Left lobe of liver (tissue), 2 donors: ENCODE results near the gene AGTR1. TPM values are rescaled to one million over a fixed set of nuclear protein-coding genes. Genes with fewer than 3 reads are reported as not detected.

Experiments used
- ATAC-seq: fragments of 200-7000 bp; cut with Tn5 transposase; one replicate; pipeline ENCODE4 v1.9.1; 2020; ENCODE audit warnings: mild to moderate bottlenecking, moderate library complexity
- DNase-seq: peaks from one replicate; pipeline ENCODE4 v3.0.0-alpha.2; 2020; ENCODE audit warnings: low spot score
- total RNA-seq: library from RNA; stranded (reverse); gene quantifications from one replicate; pipeline ENCODE4 v1.2.1, GENCODE V29; 2021
- donor health status: DM: no; HTN: no; CAD: no; lungs with moderate emphysema.
- donor health status: DM: no; HTN: yes; CAD: no.

Gene AGTR1
- 25.5 TPM for total RNA-seq

DNA sequence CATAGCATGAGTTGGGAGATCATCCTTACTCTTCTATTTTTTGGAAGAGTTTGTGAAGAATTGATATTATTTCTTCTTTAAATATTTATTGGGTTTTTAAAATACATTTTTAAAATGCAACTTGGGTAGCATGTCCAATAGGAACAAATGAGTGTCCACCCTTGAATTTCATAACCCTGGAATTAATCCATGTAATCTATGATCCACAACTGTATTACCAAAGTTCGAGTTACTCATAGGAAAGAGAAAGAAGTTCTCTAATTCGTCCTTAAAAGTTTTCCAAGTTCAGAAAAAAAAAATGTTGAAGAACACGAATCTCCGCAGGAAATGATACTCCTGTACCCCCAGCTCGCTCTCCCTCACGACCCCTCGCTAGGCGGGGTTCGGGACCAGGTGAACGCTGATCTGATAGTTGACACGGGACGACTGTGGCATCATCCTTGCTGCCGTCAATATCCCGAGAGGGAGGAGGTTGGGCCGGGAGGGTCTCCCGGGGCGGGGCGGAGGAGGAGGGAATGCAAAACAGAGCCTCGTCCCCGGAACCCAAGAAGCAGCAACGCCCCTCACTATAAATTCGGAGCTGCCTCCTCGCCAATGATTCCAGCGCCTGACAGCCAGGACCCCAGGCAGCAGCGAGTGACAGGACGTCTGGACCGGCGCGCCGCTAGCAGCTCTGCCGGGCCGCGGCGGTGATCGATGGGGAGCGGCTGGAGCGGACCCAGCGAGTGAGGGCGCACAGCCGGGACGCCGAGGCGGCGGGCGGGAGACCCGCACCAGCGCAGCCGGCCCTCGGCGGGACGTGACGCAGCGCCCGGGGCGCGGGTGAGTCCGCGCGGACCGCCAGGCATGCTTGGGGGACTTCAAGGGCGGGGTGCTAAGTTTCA, at the start of gene AGTR1:
Gene AGTR1, plus strand, starts transcription at position 598 of the 884 bp plus-strand sequence. CDS start 43,133 bp downstream, outside the sequence.
- DNase-seq (peak; percentile 95), ATAC-seq (peak; percentile 93)

DNA sequence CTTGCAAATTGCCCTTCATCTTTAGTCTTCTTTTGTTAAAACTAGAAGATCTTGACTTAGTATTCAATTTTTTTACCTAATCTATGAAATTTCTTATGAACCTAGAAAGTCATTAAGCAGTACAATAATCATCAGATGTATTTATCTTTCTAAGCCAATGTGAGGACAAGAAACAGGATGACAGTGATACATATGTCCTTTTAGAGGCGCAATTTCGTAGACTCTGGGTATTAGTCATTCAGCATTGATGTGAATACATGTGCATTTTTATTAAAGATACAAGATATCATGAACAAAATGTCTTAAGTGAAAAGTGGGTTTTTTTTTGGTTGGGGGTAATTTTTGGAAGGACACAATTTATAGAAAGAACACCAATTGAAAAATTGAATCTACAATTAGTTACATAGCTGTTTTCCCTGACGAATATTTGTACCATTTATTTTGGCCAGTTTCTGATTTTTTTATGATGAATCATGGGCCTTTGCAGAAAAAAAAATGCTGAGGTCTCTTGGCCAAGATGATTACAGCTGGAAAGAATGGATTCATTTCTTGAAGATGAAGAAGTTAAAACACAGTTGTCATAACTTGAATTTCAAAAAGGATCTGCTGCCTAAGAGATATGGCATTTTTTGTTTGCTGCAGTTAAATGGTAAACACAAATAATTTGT, 48.9 kb upstream of the AGTR1 start:
- no peak for DNase-seq
- no peak for ATAC-seq

DNA sequence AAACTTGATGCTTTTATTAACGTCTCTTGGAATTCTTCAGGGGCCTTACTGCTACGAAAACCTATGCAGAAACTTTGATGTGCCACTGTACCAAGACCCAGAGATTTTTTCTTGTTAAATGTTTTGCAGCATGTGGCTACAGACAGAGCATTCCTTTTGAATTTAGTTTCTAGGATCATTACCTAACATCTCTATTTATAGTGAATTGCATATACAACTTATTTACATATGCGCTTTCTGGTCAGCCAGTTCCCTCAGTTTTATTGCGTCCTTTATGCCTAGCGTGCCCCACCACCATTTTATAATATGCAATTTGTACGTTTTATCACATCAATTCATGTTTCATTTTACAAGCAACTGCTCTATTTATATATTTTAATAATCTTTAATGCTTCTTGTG, 46.2 kb upstream of the AGTR1 start:
- DNase-seq (no peak), ATAC-seq (no peak)

DNA sequence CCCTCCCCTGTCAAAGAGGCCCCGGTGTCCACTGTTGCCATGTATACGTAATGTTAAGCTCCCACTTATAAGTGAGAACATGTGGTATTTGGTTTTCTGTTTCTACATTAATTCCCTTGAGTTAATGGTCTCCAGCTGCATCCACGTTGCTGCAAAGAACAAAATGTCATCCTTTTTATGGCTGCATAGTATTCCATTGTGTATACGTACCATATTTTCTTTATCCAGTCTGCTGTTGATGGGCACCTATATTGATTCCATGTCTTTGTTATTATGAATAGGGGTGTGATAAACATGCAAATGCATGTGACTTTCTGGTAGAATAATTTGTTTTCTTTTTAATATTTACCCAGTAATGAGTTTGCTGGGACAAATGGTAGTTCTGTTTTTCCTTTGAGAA, 43.3 kb upstream of the AGTR1 start:
- ATAC-seq (no peak), DNase-seq (no peak)

DNA sequence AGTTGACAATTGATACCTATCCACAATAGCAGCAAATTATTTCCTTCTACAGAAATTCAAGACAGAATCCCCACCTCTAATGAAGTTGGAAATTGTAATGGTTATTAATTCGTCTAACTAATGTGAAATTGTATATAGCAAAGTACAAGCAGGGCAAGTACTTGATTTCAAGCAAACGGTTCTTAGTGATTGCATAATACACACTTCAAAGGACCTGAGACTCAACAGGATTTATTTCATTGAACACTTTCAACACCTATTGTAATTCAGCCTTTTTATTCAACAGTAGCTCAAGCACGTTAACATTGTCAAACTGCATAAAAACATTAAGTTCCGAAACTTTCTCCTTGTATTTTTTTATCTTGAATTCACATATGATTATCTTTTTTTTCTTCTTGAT, 40.2 kb upstream of the AGTR1 start:
- ATAC-seq (no peak), DNase-seq (no peak)

DNA sequence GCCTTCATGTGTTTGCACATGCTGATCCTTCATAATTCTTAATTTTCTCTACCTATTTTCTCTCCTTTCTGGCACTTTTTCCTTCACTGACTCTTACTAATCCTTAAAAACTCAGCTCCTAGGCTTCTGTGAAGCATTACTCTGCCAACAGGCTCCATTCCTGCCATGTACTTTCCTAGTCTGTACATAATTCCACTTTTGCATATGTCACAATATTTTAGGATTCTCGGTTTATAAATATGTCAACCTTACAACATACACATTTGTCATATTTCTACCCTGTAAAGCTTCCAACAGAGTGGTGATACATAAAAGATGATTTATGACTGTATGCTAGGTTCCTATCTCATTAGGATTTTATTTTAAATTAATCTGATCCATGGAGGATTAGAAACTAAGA, 38.2 kb upstream of the AGTR1 start:
- ATAC-seq, result no peak
- DNase-seq, result no peak

DNA sequence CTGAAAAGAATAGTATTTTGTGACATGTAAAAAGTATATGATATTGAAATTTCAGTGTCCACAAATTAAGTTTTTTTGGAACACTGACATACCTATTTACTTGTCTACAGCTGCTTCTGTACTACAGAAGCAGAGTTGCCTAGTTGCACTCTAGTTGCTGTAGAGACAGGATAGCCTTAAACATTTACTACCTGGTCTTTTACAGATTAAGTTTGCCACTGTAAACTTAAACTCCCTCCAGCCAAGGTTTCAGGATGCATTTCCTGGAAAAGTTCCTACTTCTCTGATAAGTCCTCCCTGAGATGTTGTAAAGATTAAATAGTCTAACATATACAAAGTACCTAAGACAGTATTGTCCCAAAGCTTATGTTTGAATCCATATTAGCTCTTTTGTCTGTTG, 17.4 kb upstream of the AGTR1 start:
- no peak for ATAC-seq
- DNase-seq, result no peak

DNA sequence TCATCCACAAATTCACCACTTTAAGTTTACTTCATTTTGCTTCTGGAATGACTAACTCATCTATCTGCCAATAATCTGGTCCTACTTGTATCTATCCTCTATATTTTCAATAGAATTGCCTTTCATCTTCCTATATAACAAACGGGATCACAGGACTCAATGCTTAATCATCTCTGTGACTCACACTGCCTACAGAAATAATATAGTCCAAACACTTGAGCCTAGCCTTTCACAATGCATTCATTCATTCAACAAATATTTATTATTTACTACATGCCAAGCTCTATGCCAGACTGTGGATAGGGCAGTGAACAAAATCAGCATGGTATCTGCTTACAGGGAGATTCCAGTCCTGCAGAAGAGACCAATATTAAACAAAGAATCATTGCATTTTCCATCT, 16.6 kb upstream of the AGTR1 start:
- ATAC-seq (no peak), DNase-seq (no peak)

DNA sequence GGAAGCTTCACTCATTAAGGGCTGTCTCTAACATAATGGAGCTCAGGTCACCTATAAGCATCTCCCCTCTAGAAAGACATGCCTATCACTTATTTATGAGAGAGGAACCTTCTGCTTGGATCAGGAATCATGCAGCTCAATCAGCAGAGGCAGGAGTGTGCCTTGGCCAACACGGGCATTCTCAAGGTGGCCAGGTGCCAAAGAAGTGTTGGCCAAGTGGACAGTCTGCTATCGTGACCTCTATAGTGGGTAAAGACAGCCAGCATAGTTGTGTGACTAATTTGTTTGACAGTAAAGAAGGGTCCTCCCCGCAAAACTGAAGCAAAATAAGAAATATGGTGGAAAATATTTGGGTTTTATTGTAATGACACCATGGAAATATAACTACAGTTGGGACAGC, 14.7 kb upstream of the AGTR1 start:
- ATAC-seq (peak; percentile 100), DNase-seq (peak; percentile 86)

DNA sequence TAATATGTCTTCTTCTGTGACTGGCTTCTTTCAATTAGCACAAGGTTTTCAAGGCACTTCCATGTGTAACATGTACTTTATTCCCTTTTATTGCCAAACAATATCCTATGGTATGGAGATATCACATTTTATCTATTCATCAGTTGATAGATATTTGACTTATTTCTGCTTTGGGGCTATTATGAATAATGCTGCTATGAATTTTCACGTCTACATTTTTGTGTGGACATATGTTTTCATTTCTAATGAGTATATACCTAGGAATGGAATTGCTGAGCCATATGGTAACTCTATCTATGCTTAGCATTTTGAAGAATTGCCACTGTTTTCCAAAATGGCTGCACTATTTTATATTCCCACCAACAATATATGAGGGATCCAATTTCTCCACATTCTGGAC, 3.6 kb upstream of the AGTR1 start:
- no peak for ATAC-seq
- DNase-seq, result no peak

DNA sequence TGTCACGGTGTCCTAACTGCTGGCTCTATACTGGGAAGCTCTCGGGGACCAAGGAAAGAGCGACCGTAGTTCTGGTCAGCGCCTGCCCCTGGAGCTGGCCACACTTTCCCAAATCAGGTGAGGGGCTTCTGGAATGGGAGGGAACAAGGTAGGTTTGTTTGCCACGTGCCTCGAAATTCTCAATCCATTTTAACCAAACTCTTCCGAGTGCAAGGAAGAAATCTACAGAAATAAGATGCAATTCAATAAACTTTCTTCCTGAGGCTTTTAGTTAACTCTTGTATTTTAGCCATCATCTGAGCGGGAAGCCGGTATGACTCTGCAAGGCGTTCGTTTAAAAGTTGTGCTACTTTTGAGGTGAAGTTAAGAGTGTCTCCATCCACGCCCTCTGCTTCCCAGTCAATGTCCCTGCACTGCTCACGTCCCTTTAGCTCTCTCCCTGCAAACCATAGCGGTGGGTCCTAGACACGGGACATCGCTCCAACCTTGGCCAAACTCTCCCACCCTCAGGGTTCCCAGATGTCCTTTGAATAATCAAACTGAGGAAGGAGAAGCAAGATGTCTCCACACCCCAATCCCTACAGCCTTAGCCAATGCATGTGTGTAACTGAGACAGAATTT, 597 bp downstream of the AGTR1 start:
- no peak for DNase-seq
- peak; percentile 56 for ATAC-seq

DNA sequence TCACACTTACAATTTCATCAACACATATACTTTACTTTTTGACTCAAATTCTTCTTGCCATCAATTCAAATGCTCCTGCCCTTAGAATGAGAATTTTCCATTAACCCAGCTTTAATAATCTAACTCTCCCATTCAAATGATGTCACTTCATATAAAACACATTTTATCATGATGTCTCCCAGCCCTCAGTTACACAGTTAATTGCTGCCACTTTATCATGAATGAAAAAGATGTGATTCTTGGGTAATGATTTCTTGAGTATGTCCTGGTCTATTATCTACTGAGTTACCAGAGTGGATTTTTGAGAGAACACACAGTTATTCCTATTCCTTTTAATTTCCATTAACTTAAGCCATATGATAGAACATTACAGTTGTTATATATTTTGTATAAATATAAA, 7.6 kb downstream of the AGTR1 start:
- ATAC-seq (no peak), DNase-seq (no peak)

DNA sequence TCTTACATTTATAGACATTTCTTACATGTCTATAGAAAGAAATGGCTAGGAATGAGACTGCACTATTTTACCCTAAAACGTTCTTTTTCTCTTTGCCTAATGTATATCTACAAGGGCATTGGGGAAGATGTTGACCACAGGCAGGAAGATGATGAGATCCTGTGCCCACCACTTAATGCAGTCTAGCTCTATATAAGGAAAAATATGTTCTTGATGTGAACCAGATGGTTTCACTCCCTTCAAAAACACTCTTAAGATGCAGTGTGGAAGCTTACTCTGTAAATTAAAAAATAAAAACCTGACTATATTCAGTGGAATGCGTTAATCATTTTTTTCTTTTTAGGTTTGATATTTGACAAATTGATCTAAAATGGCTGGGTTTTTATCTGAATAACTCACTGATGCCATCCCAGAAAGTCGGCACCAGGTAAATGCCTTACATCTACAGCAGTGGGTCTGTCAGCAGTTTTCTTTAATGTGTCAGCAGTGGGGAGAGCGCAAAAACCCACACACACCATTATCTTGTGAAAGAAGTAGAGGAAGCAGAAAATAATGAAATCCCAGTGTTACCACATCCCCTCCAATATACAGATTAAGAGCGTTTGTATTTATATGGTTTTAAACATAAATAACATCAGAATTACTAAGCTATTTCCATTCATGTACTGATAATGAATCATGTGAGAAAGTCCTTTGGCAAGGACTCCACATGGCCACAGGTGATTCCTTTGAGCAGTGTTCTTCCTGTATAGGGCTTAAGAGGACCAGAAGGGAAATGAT, 10.1 kb downstream of the AGTR1 start:
- no peak for ATAC-seq

DNA sequence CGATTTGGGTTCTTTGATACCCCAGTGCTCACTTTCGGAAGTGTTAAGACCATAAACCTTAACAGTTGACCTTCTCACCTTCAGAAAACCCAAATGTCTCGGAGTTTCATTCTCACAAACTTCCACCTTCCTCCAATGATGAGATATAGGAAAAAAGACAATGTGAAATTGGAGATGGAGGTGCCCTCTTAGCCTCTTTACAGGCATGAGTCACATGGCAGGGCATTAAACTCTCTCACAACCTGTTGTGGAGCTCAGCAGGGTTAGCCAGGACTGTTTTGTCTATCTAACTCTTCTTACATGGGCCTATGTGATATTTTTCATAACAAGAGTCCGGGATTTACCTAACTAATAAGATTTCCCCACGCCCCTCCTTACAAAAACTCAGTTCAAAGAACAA, 10.7 kb downstream of the AGTR1 start:
- DNase-seq, result no peak
- ATAC-seq, result peak; percentile 17

More for the DNA sequence above, 10.1 kb downstream of the AGTR1 start:
- DNase-seq, result no peak

DNA sequence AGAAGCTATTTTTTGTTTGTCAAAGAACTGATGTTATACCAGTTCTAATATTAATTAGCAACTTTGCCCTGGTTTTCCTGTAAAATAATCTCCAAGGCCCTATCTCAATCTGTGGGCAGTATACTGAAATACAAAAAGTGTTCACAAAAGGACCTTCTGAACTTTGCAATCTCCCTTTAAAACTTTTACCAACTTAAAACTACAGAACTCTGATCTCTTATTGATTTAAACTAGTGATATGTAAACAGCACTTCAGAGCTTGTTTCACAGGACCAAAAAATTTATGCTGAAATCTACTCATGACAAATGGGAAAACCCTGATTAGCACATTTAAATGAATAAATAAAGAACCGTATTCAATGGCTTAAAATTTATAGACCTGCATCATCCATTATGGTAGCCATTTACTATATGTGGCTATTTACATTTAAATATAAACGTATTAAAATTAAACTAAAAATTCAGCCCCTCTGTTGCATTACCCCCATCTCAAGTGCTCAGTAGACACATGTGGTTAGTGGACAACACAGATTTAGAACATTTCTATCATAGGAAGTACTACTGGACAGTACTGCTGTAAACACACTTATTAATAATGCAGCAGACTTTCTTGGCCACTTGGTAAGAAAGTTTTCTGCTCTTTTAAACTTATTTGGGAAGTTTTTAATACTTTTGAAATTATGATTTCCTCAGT, 12.0 kb downstream of the AGTR1 start:
- DNase-seq (no peak), ATAC-seq (peak; percentile 79)

DNA sequence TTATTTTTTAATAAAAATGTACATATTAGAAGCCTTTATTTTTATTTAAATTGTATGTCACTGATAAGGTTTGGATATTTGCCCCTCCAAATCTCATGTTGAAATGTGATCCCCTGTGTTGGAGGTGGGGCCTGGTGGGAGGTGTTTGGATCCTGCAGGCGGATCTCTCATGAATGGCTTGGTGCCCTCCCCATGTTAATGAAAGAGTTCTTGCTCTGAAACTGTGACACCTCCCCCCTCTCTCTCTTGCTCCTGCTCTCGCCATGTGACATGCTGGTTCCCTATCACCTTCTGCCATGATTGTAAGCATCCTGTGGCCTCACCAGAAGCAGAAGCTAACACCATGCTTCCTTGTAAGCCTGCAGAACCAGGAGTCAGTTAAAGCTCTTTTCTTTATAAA, 13.0 kb downstream of the AGTR1 start:
- DNase-seq (peak; percentile 65), ATAC-seq (peak; percentile 61)

DNA sequence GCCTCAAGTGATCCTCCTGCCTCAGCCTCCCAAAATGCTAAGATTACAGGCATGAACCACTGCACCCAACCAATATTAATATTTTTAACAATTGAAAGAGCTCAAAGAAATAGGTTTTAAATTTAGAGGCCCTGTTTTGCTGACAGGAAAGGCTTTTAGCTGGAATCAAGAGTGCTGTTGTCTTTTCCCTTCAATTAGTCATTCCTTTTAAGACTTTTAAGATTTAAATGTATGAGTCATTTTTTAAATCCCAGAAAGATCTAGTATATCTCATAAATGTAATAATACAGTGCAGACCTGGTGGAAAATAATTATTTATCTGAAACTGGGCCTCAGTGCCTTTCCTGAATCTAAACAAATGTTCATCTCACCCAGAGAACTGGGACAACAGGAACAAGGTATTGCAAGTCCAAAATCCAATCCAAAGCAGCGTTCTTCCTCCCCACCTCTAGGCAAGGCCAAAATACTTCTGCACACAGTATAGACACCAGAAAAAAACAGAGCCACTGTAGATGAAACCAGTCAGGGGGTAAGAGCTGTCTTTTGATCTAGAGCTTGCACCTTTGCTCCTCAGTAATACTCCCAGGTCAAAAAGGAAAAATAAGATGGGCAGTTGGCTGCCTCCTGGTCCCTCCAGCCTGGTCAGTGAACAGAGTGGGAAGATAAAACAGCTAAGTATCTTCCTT, 14.4 kb downstream of the AGTR1 start:
- DNase-seq (peak; percentile 48), ATAC-seq (peak; percentile 78)

DNA sequence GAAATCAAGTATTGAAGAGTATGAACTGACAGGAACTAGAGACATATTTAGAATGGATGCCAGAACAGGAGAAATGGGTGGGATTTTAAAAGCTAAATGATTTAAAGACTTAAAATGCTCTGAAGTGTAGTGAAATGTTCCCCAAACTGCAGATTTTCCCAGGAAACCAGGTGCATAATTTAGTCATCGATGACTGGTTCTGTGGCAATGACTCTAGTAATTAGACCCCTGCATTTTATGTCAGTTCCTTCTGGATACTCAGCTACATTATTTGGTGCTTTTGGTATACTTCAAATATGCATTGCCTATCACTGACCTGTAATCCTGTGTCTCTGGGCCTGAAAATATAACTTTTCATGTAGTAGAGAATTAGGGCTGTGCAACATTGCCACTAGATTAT, 16.8 kb downstream of the AGTR1 start:
- no peak for ATAC-seq

DNA sequence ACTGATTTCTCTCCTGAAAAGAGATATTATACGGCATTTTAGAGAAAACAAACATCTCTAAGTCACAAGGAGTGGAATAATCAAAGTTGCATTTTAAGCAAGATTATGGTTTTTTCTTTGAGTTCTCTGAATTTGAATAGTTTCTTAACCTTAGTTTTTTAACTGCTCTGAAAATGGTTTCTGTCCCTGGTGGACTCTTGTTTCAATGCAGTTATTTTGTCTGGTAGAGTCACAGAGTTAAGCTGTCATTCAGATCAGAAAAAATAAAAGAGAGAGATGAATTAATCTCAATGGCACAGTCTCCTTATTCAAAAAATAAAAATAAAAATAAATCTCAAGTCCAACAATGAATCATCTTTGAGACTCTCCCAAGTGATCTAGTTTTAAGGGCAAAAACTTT, 19.0 kb downstream of the AGTR1 start:
- no peak for ATAC-seq
- DNase-seq, result no peak

More for the DNA sequence above, 16.8 kb downstream of the AGTR1 start:
- DNase-seq, result no peak
